Measurements from ENCODE around the gene UQCRH. TPM values are rescaled to one million over a fixed set of nuclear protein-coding genes. Genes with fewer than 3 reads are reported as not detected.
"Not testable (repeated sequence)": the region's sequence is repeated elsewhere in the genome, so short reads cannot be mapped to it uniquely, and the experiment has no call there.

Gene UQCRH
- total RNA-seq, 1 donor = 603 TPM

- no peak overlapping the region for H3K4me3 ChIP-seq (ENCODE audit: low read depth, low read length)
- no peak for DNase-seq (ENCODE audit: low read depth)
- no peak for TF ChIP-seq CTCF (IDR thresholded peaks at IDR 0.05; ENCODE audit: insufficient read depth, low read length)
Measured at GRCh38 chr1:46344481-46344880, 41.0 kb downstream of the UQCRH start.

DNA sequence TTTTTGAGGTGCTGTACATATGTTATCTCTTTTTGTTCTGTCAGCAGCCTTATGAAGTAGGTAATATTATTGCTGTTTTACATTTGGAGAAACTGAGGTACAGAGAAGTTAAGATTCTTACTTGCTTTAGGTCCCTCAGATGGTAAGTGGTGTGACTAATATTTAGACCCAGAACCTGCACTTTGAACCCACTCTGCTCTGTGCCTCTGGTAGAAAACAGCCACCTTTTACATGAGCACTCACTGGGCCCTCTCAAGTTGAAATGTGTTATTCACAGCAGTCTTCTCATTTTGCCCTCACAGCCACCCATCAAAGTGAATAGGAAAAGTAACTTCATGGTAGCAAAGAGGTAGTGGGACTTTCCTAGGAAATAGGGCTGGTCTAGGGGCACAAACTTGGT lies 41.8 kb downstream of the UQCRH start:
- DNase-seq (ENCODE audit: low read depth) = no peak
- no peak for TF ChIP-seq CTCF (IDR thresholded peaks at IDR 0.05; ENCODE audit: insufficient read depth, low read length)
- no peak overlapping the region for H3K4me3 ChIP-seq (ENCODE audit: low read depth, low read length)

GRCh38 chr1:46352363-46352762 lies 48.9 kb downstream of the UQCRH start:
- DNase-seq (ENCODE audit: low read depth) = no peak
- no peak overlapping the region for H3K4me3 ChIP-seq (ENCODE audit: low read depth, low read length)
- TF ChIP-seq CTCF (IDR thresholded peaks at IDR 0.05; ENCODE audit: insufficient read depth, low read length) = no peak

DNA sequence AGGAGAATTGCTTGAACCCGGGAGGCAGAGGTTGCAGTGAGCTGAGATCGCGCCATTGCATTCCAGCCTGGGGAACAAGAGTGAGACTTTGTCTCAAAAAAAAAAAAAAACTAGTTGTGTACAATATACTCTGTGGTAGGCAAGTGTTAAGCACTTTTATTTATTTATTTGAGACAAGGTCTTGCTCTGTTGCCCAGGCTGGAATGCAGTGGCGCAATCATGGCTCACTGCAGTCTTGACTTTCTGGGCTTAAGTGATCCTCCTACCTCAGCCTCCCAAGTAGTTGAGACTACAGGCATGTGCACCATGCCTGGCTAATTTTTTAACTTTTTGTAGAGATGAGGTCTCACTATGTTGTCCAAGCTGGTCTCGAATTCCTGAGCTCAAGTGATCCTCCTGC lies 52.4 kb downstream of the UQCRH start:
- not testable (repeated sequence) for H3K4me3 ChIP-seq (ENCODE audit: low read depth, low read length); DNase-seq (ENCODE audit: low read depth)

DNA sequence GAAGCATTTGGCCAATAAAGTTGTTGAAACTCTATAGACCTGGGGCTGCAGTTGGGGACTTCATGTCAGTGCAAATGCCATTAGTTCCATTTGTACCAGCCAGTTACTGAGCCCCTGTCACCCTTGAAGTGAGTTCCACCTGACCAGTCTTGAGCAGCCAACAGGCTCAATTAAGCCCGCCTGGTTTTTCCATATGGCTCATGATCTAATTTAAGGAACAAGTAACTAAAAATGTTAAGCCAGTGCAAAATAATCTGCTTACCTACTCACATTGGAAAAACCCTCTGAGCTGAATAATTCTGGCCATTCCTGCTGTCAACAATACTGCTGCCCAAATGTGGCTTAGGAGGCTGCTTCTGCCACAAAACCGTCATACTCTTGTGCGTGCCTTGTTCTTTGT lies 58.7 kb downstream of the UQCRH start:
- DNase-seq (ENCODE audit: low read depth) = no peak
- TF ChIP-seq CTCF (IDR thresholded peaks at IDR 0.05; ENCODE audit: insufficient read depth, low read length) = no peak
- H3K4me3 ChIP-seq (ENCODE audit: low read depth, low read length) = no peak overlapping the region

DNA sequence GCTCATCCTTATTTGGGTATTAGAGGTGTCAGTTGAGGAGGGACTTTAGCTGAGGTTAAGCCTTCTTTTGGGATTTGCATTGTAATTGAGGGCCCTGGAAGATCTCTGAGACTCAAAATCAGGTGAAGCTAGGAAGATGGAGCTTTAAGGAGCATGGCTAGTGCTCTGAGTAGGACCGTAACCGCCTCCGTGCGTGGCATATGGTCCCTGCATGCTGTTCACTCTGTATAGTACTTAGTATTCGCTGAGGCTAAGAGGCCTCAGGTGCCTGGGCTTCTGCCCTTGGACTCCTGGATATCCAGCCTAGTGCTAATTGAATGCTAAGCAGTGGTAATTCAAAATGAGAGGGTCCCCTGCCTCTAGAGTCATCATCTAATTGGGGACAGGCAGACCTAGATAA lies 59.6 kb downstream of the UQCRH start:
- no peak for TF ChIP-seq CTCF (IDR thresholded peaks at IDR 0.05; ENCODE audit: insufficient read depth, low read length)
- H3K4me3 ChIP-seq (ENCODE audit: low read depth, low read length) = no peak overlapping the region
- no peak for DNase-seq (ENCODE audit: low read depth)

DNA sequence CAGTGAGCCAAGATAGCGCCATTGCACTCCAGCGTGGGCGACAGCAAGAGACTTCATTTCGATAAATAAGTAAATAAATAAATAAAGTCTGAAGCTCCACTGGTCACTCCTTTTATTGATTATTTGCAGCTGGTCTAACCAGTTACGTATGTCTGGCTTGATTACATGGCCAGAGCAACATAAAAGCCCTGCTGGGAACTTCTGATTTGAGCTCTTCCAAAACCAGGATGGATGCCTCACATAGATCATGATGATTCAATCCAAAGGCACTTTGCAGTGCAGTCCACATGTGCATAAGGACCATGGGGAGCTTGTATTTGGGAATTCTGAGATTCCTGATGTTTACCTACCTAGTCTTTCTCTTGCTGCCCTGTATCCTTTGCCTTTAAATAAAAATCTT lies 61.1 kb downstream of the UQCRH start:
- DNase-seq (ENCODE audit: low read depth) = peak; percentile 12
- TF ChIP-seq CTCF (IDR thresholded peaks at IDR 0.05; ENCODE audit: insufficient read depth, low read length) = no peak
- no peak overlapping the region for H3K4me3 ChIP-seq (ENCODE audit: low read depth, low read length)

DNA sequence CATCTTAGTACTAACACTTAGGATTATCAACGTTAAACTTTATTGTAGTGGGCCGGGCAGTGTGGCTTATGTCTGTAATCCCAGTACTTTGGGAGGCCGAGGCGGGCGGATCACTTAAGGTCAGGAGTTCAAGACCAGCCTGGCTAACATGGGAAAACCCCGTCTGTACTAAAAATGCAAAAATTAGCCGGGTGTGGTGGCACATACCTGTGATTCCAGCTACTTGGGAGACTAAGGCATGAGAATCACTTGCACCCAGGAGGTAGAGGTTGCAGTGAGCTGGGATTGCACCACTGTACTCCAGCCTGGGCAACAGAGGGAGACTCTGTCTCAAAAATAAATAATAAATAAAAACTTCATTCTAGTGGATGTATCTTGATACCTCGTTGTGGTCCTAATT lies 62.3 kb downstream of the UQCRH start:
- DNase-seq (ENCODE audit: low read depth); H3K4me3 ChIP-seq (ENCODE audit: low read depth, low read length): not testable (repeated sequence)

Other genes starting within 250 kb of the UQCRH start
- gene PIK3R3, start 171.1 kb upstream of the UQCRH start, total RNA-seq (ENCODE audit: low replicate concordance) = 5.0 and 6.1 TPM in 2 replicates
- gene TSPAN1, start 128.6 kb upstream of the UQCRH start, total RNA-seq (ENCODE audit: low replicate concordance) = 0.81 TPM in 1 of 2 replicates, not detected in the other
- gene P3R3URF, start 127.2 kb upstream of the UQCRH start, total RNA-seq (ENCODE audit: low replicate concordance) = not detected in 2 replicates
- gene POMGNT1, start 105.3 kb upstream of the UQCRH start, total RNA-seq (ENCODE audit: low replicate concordance) = 5.6 and 43.2 TPM in 2 replicates
- 3.4 and 6.5 TPM in 2 replicates for gene LURAP1, start 100.4 kb upstream of the UQCRH start, total RNA-seq (ENCODE audit: low replicate concordance)
- gene RAD54L, start 55.9 kb upstream of the UQCRH start, total RNA-seq (ENCODE audit: low replicate concordance) = 0.90 and 9.7 TPM in 2 replicates
- 40.9 and 66.4 TPM in 2 replicates for gene LRRC41, start 82 bp upstream of the UQCRH start, total RNA-seq (ENCODE audit: low replicate concordance)
- 15.9 and 20.6 TPM in 2 replicates for gene NSUN4, start 37.1 kb downstream of the UQCRH start, total RNA-seq (ENCODE audit: low replicate concordance)
- gene FAAH, start 90.6 kb downstream of the UQCRH start, total RNA-seq (ENCODE audit: low replicate concordance) = 0.18 and 0.65 TPM in 2 replicates
- not detected in 2 replicates for gene DMBX1, start 186.1 kb downstream of the UQCRH start, total RNA-seq (ENCODE audit: low replicate concordance)
- not detected in 2 replicates for gene KNCN, start 247.9 kb downstream of the UQCRH start, total RNA-seq (ENCODE audit: low replicate concordance)

Measured in fibroblast of the aortic adventitia (primary cell).